K562 (cell line): Measurements from ENCODE around the gene SLC7A14. TPM values are rescaled to one million over a fixed set of nuclear protein-coding genes. Genes with fewer than 3 reads are reported as not detected.
A peak's percentile ranks its signal among the peaks of the same experiment; 100 is the strongest.

Source experiments
- BRF1 ChIP-seq: IDR thresholded peaks from 3 replicates; pipeline ENCODE4 v1.6.1; 2011; ENCODE audit warnings: borderline replicate concordance, mild to moderate bottlenecking; ENCODE audit not compliant: insufficient read length; ENCODE audit errors: extremely low read depth
- CBFA2T2 ChIP-seq: fragments of 450-650 bp; conservative IDR thresholded peaks from 2 replicates; pipeline ENCODE4 v1.6.1; 2017; ENCODE audit warnings: mild to moderate bottlenecking
- GTF3C2 ChIP-seq: IDR thresholded peaks from 3 replicates; pipeline ENCODE4 v1.6.1; 2011; ENCODE audit warnings: borderline replicate concordance, mild to moderate bottlenecking, moderate library complexity; ENCODE audit not compliant: insufficient read length; ENCODE audit errors: extremely low read depth
- HDAC8 ChIP-seq: fragments of 450-650 bp; IDR thresholded peaks from 2 replicates; pipeline ENCODE4 v1.6.1; 2016; ENCODE audit warnings: mild to moderate bottlenecking, missing genetic modification characterization, moderate library complexity, missing compliant biosample characterization
- MECOM ChIP-seq: fragments of 250-450 bp; sonication (Bioruptor Pico); IDR thresholded peaks from 2 replicates; pipeline ENCODE4 v1.8.0; 2022; ENCODE audit warnings: inconsistent platforms
- NFYB ChIP-seq: IDR thresholded peaks from 2 replicates; pipeline ENCODE4 v1.6.1; 2011; ENCODE audit warnings: mild to moderate bottlenecking, moderate library complexity; ENCODE audit not compliant: insufficient read length; ENCODE audit errors: extremely low read depth
- OTX1 ChIP-seq: fragments of 450-650 bp; formaldehyde crosslinking; IDR thresholded peaks from 2 replicates; pipeline ENCODE4 v1.4.0; 2022; ENCODE audit warnings: mild to moderate bottlenecking
- PRDM10 ChIP-seq: fragments of 450-650 bp; IDR thresholded peaks from 2 replicates; pipeline ENCODE4 v1.6.1; 2018; ENCODE audit not compliant: partially characterized antibody
- SNIP1 ChIP-seq: fragments of 450-650 bp; IDR thresholded peaks from 2 replicates; pipeline ENCODE4 v1.7.1; 2017; ENCODE audit warnings: low read depth, mild to moderate bottlenecking
- TEAD4 ChIP-seq, 2 experiments: sonication (generic) in 1 of 2; formaldehyde crosslinking in 1 of 2; IDR thresholded peaks; 2 replicates each; pipeline versions ENCODE4 v1.6.1 to v1.8.0; 2012 to 2022; ENCODE audit warnings: borderline replicate concordance in 1 of 2, inconsistent platforms in 1 of 2, low read length in 1 of 2, mild to moderate bottlenecking in 1 of 2, missing genetic modification reagents in 1 of 2
- TGIF2 ChIP-seq: sonication (generic); formaldehyde crosslinking; IDR thresholded peaks from 2 replicates; pipeline ENCODE4 v1.8.1; 2022; ENCODE audit warnings: mild to moderate bottlenecking, missing genetic modification reagents, moderate library complexity
- THRAP3 ChIP-seq: fragments of 450-650 bp; IDR thresholded peaks from 2 replicates; pipeline ENCODE4 v1.6.1; 2016; ENCODE audit warnings: mild to moderate bottlenecking, inconsistent platforms, borderline replicate concordance
- USF1 ChIP-seq: sonication (generic); formaldehyde crosslinking; IDR thresholded peaks from 2 replicates; pipeline ENCODE4 v1.9.0; 2022; ENCODE audit warnings: mild to moderate bottlenecking, missing genetic modification reagents
- XRCC4 ChIP-seq: IDR thresholded peaks from one replicate; pipeline ENCODE4 v1.6.1; 2011; ENCODE audit not compliant: insufficient read depth, insufficient read length; ENCODE audit errors: extremely low read depth
- ZHX1 ChIP-seq: fragments of 150-350 bp; conservative IDR thresholded peaks from 2 replicates; pipeline ENCODE4 v1.6.1; 2014; ENCODE audit warnings: low read length
- ZNF408 ChIP-seq: fragments of 250-450 bp; sonication (Bioruptor Pico); IDR thresholded peaks from 2 replicates; pipeline ENCODE4 v1.4.0; 2020; ENCODE audit warnings: low read depth, mild to moderate bottlenecking, moderate library complexity
- ZNF707 ChIP-seq: fragments of 250-450 bp; sonication (Bioruptor Pico); conservative IDR thresholded peaks from 2 replicates; pipeline ENCODE4 v1.8.0; 2022; ENCODE audit warnings: inconsistent platforms, mild to moderate bottlenecking, moderate library complexity
- polyA plus RNA-seq, 8 experiments: library from polyadenylated mRNA; depleted of rRNA in 4 of 8; stranded (reverse) in 5 of 8; unstranded in 3 of 8; fragments of >200 nt; fragmentation: Nextera tagmentation in 2 of 8; fragmentation: Illumina TruSeq in 1 of 8; extraction: Ambion mirVana in 2 of 8; extraction: Trizol in 1 of 8; gene quantifications; 2 replicates each; pipeline versions ENCODE4 v1.2.1 to v1.2.3, GENCODE V29; 2011 to 2014; ENCODE audit warnings: inconsistent platforms in 1 of 8, missing spikeins in 1 of 8
- total RNA-seq, 7 experiments: library from RNA; depleted of rRNA in 6 of 7; stranded (reverse); fragments of >200 nt in 6 of 7; fragmentation: Illumina TruSeq in 2 of 7; extraction: Trizol in 2 of 7; gene quantifications; 2 replicates each; pipeline versions ENCODE4 v1.2.1 to v1.2.3, GENCODE V29; 2011 to 2021; ENCODE audit warnings: low replicate concordance in 1 of 7

The SLC7A14 gene
- total and polyA plus RNA-seq, 9 of the 15 experiments (the other 6 are each of a cell fraction or from before 2014, with no cell fraction given) = not detected

- TF ChIP-seq TGIF2 (CRISPR knock-in tag) (no peak), OTX1 (CRISPR knock-in tag) (no peak), TEAD4 (IDR thresholded peaks at IDR 0.05; ENCODE audit: low read length) (no peak), TEAD4 (CRISPR knock-in tag; IDR thresholded peaks at IDR 0.05; ENCODE audit: borderline replicate concordance) (no peak), ZNF408 (CRISPR knock-in tag) (no peak), XRCC4 (no peak), BRF1 (no peak), GTF3C2 (no peak), HDAC8 (no peak), ZHX1 (no peak), ZNF707 (CRISPR knock-in tag) (no peak), USF1 (CRISPR knock-in tag) (no peak), NFYB (no peak), PRDM10 (no peak), SNIP1 (no peak), THRAP3 (no peak), MECOM (CRISPR knock-in tag) (0 out of 2 replicates have a peak, but pooled peaks have one; percentile 3), CBFA2T2 (no peak)
Observed at GRCh38 chr3:170425491-170426239, 160.2 kb downstream of the SLC7A14 start (continued).
